ENCODE results near the gene PELO.
"Not testable (repeated sequence)": the region's sequence is repeated elsewhere in the genome, so short reads cannot be mapped to it uniquely, and the experiment has no call there.

PELO gene, protein sequence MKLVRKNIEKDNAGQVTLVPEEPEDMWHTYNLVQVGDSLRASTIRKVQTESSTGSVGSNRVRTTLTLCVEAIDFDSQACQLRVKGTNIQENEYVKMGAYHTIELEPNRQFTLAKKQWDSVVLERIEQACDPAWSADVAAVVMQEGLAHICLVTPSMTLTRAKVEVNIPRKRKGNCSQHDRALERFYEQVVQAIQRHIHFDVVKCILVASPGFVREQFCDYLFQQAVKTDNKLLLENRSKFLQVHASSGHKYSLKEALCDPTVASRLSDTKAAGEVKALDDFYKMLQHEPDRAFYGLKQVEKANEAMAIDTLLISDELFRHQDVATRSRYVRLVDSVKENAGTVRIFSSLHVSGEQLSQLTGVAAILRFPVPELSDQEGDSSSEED

DNA sequence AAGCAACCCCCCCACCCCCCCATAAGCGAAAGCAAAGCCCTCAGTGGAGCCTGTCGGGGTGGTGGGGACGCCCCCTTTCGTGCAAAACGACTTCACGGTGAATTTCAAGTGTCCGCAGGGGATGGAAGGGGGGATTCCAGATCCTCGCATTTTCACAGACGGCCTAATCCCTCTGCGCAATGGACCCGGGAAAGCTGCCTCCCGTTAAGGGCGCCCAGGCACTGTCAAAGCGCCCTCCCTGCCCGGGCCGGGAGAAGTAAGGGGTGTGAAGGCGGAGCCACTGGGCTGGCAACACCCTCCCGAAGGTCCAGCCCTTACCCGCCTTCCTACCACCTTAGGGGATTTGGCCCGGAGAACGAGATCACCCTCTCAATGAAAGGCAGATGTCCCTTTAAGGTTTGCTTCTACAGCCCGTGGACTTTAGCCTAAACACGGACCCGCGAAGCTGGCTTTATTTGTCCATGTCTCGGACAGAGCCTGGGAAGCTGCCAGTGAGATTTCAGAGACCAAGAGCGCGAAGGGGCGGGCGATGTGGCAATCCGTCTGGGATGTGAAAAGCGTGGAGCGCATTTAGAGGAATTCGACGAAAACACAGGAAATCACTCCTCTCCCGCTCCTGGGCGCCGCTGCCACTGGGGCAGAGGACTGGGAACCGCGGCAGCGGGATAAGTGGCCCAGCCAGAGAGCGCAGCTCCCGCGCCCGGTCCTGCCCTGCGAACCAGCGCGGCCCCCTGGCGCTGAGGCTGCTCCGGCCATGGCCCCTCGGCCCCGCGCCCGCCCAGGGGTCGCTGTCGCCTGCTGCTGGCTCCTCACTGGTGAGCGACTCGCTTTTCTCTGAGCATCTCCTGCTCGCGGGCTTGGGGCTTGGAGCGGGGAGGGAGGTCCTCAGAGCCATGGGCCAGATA lies at the start of gene PELO, which contains the start of gene ITGA1:
TSS of gene PELO (plus strand) at position 317 of the 905 bp plus-strand sequence. CDS start 12,479 bp downstream, outside the sequence.
TSS of gene ITGA1 (plus strand) at position 317 of the 905 bp plus-strand sequence. CDS start at position 755, 438 bp downstream.
- peak; percentile 93 for DNase-seq

DNA sequence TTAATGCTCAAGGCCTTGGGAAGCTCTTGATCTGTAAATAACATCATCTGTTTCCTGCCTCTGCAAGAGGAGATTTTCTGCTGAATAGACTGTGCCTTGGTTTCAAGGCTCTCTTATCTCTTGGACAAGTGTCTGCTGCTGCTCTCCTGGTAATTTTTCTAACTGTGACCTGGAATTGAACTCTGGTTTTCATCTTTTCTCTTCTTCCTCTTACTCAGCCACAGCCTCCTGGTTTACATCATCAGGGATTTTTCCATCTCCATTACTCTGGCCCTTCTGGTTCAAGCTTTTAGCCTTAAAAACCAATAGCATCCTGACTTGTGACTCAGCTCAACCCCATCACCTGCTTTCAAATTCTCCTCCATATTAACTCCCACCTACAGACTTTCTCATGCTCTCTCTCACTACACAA lies 49.6 kb upstream of the PELO start:
- no peak for DNase-seq

DNA sequence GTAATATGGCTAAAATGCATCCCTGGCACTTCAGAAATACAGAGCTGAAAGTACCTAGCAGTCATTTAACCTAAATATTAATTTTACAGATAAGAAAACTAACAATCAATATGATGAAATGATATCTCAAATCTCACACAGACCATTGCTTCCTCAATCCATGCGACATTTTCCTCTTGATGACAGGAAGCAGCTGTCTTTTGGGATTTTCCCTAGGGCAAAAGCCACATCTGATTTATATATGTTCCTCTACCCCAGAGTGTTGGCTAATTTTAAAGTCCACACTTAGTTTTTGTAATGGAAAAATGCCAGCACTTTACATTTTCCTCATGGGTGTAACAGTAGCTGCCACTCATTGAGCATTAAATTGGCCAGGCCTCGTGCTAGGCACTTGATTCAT lies 47.7 kb upstream of the PELO start:
- DNase-seq, result no peak

DNA sequence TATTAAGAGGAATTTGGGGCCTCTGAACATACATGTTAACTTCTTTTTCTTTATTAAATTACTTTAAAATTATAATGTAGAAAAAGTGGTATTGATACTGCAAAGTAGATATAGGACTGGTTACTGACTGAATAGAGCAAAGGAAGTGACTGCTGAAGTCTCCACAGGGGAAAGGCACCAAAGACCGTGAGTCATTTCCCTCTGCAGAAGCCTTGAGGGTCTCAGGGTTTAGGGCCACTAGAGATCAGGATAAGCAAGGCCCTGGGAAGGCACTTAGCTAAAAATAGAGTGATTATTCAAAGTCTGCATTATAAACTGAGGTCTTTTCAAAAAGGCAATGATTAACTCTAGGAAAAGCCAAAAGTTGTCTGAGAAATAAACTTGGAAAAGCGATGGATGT lies 44.7 kb upstream of the PELO start:
- DNase-seq, result no peak

DNA sequence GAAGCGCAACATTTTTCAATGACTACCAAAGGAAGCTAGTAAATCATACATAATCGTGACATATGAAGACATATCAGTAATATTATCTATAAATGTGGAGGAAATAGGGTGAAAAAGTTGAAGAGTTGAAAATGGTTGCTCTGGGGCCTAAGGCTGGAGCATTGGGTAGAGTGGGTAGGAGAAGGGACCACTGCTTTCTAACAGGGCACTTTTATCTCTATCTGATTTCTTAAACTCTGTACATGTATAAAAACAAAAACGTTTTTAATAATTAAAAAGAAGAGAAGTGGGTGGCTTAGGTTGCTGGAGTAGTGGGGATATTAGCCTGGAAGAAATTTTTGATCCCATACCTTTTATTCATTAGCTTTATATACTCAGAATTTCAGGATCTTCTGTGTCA lies 44.2 kb upstream of the PELO start:
- no peak for DNase-seq

DNA sequence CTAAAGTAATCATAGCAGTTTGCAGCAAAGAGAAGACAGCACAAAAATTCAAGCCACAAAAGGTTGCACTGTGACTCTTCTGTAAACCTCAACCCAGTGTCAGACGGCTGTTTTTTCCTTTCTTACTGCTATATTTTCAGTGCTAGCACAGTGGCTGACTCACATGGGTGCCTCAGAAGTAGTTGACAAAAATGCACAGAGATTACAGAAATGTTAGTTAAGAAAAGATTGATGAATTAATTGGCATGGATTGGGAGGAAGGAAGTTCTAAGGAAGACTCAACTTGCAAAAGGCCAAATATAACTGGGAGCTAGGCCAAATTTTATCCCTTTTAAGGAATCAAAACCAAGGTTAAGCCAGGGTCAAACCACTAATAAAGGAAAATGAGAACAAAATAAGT lies 43.7 kb upstream of the PELO start:
- DNase-seq, result no peak

DNA sequence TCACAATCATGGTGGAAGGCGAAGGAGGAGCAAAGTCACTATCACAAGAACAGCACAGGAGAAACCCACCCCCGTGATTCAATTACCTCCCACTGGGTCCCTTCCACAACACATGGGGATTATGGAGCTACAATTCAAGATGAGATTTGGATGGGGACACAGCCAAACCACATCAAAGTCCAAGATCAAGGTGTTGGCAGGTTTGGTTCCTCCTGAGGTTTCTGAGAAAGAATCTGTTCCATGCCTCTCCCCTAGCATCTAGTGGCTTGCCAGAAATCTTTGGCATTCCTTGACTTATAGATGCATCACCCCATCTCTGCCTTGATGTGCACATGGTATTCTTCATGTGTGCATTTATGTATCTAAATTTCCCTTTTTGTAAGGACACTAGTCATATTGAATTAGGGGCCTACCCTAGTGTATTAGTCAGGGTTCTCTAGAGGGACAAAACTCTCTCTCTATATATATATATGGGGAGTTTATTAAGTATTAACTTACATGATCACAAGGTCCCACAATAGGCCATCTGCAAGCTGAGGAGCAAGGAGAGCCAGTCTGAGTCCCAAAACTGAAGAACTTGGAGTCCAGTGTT lies 42.8 kb upstream of the PELO start:
- DNase-seq, result not testable (repeated sequence)

DNA sequence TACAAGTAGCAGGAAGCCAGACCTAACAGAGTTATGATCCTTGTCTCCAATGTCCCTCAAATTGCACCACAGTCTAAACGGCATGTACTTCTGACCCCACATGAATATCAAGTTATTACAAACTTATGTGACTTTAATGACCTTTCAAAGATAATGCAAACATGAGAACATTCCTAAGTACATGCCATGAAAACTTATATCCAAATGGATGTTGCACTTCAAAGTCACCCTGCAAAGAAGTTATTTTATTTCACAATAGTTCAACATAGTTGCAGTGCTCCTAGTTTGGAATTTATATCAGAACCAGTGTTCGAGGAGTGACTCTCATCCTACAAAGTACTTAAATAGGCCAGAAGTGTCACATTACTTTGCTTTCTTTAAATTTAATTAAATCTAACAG lies 41.2 kb upstream of the PELO start:
- no peak for DNase-seq

DNA sequence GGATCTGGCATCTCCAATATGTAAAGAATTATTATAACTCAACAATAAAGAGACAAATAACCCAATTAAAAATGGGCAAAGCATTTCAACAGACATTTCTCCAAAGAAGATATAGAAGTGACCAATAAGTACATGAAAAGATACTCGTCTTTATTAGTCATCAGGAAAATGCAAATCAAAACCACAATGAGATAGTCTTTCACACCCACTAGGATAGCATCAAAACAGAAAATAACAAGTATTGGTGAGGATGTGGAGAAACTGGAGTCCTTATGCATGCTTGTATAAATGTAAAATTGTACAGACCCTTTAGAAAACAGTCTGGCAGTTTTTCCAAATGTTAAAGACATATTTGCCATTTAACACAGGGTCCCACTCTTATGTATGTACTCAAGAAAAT lies 39.1 kb upstream of the PELO start:
- no peak for DNase-seq

DNA sequence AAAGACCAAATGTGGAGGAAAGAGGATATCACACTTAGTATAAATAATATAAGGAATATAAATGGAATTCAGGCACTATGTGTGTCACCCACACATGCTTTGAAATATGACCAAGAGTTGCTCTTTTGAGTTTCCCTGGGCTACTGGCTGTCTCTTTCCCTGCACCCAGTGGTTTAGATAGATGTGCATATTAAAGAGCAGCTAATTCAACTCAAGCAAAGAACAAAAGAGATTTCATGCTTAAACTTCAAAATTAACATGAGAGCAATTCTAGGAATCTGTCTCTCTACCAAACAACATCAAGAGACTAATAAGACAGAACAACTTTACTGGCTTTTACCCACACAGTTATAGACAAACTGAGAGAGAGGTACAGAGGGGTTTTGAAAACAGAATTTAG lies 38.0 kb upstream of the PELO start:
- DNase-seq, result no peak

DNA sequence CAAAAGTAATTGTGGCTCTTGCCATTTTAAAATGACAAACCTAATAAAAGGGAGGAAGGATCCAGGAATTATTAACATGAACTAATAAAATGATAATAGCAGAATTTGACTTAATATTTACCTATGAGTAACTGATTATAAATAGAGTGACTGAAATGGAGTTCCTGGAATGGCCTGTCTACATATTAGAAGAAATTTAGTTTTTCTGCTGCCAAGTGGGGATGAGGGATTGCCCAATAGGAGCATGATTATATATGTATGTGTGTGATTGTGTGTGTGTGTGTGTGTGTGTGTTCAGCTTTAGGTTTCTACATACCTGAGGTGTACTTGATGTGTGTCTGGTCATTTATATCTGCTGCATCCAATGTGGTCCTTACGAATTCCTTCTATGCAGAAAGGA lies 36.6 kb upstream of the PELO start:
- DNase-seq, result no peak

DNA sequence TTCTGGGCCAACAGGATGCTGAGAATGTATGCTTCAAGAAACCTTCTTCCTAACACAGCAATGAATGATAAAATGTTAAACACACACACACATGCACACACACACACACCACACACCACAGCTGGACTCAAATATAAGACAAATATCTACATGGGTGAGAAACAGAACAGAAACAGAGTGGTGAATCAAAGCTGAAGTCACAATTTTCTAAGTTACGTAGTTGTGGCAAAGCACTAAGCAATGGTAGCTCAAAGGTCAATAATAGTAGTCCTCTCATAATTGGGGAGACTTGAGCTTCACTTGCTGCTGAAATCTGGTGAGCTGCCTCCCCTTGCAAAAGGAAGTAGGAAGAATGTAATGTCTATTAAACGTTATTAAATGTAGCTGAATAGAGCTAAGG lies 33.7 kb upstream of the PELO start:
- no peak for DNase-seq

DNA sequence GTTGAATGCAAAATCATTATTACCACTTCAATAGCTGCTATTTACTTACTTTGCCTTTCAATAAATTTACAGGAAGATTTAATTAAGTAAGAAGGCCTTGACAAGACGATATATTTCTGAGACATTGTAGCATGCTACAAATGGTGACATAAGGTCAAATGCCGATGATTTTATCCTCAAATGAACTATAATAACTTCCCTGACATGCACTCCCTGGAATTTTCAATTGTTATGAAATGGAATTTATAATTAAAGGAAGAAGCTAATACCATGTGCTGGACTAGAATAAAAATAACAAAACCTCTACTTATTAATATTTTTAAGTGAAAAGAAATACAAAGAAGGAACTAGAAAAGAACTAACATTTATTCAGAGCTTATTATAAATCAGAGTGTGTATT lies 30.2 kb upstream of the PELO start:
- DNase-seq, result no peak

DNA sequence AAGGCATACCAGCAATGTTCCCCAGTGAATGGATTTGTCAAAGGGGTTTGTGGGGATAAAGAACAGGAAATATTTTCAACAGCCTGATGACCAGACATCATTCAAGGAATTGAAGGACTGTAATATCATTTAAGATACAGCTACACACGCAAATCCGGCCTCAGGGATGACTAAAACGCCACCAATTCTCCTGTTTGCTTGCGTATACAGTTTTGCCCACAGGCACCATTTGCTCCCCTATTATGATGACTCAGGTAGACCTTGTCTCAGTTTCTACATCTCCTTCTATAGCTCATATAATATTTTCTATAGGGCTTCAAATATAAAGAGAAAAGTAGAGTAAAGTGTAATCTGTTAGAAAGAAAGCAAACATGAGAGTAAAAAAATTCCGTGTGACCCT lies 29.7 kb upstream of the PELO start:
- no peak for DNase-seq

DNA sequence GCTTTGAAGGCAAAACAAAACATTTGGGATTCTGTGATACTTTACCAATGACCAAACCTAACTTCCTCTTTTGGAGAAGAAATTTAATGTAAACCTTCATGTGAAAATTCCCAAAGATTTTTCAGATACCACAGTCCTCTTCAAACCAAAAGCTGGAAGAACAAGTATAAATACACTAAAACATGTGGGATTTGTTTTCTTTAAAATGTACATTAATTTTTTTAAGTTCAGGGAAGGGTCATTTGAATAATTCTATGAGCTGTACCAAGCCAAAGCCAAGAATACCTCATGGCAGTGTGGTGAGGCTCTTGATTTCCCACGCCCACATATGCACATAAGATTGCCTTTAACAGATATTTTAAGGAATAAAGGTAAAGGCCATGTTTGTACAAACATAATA lies 28.4 kb upstream of the PELO start:
- no peak for DNase-seq

DNA sequence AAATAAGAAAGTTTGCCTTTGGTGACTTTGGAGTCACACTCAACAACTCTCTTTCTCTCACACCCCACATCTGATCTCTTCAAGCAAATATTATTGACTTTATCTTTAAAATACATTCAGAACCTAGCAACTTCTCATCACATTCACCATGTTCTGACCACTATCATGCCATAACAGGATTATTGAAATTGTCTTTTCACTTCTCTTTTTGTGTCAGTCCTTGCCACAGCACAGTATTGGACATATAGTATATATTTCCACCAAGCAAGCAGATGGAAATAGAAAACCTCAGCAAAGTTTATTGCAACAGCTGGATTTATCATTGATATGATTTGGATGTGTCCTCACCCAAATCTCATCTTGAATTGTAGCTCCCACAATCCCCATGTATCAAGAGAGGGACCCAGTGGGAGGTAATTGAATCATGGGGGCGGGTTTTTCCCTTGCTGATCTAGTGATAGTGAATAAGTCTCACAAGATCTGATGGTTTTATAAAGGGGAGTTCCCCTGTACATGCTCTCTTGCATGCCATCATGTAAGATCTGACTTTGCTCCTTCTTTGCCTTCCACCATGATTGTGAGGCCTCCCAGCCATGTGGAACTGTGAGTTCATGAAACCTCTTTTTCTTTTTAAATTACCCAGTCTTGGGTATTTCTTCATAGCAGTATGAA lies 26.9 kb upstream of the PELO start:
- DNase-seq, result no peak

DNA sequence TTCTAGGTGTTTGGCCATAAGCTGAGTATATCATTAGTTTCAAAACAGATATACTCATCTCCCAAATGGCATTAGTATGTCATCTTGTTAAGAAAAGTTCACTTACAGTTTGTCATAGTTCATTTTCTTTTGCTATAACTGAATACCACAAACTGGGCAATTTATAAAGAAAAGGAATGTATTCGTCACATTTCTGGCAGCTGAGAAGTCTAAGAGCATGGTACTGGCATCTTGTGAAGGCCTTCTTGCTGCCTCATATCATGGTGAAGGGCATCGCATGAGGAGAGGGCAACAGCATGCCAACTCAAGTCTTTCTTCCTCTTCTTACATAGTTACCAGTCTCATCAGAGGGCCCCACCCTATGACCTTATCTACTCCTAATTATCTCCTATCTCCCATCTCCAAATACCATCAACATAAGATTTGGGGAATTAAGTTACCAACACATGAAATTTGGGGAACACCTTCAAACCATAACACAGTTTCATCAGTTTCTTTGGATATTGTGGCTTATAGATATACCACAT lies 20.4 kb upstream of the PELO start:
- DNase-seq, result no peak

DNA sequence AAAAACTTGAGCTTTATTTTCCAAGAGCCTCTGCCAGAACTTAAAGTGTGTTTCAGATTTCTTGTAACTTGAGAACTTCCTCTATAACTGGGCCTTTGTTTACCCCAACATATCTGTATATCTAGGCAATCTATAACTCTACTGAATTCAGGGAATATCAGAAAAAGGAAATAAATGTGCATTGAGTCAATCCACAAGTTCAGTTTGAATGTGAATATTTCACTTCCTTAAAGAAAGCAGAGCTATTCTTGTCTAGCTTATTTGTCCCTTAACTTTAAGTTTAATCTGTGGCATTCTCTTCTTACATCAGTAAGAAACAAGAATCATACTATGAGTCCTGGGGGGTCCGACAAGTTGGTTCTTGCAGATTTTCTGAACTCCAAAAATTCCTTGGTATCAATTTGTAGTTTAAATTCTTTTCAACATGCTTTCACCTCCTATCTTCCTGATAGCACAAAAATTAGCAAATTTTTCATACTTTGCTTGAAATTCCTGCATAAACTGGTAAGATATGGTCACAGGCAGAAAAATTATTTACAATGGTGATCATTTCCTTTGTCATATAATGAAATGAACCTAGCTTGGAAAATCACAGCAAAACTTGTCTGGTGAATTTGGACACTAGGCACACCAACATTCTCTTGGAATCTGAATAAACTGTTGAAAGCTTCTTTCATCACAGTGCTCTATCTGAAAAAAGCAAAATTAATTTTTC lies 19.8 kb upstream of the PELO start:
- DNase-seq, result no peak

DNA sequence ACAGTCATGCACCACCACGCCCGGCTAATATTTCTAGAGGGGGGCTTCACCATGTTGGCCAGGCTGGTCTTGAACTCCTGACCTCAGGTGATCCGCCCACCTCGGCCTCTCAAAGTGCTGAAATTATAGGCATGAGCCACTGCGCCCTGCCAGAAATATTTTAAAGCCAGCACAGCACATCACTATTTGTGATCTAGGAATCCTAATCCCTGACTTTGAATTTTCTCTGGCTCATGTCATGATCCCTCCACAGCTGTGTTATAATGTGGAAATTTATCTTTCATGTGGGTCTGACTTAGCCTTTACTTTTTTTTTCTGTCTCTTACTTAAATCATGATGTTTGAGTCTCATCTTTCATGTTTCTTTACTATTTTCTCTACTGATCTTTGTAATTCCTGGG lies 18.7 kb upstream of the PELO start:
- DNase-seq, result no peak

DNA sequence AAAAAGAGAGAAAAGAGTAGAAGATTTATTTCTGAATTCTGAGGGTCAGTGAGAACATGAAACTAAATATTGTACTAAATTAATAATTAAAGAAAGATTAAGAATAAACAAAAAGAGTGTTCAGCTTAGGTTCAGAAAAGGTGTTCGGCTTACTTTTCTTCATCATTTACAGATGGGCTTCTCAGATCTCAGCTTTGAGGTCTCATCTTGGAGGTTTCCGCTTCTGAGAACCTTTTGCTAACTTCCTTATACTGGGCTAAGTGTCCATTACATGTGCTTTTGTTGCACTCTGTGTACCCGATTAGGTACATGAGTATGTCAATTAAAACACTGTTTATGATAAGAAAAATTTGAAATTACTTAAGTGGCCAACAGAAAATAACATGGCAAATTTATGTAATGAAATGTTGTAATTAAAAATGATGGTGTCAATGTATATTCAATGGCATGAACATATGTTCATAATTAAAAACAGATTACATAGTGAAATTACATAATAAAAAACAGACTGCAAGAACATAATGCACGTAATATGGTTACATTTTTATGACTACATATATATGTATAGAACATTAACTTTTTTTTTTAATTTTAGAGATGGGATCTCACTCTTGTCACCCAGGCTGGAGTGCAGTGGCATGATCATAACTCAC lies 17.3 kb upstream of the PELO start:
- no peak for DNase-seq

DNA sequence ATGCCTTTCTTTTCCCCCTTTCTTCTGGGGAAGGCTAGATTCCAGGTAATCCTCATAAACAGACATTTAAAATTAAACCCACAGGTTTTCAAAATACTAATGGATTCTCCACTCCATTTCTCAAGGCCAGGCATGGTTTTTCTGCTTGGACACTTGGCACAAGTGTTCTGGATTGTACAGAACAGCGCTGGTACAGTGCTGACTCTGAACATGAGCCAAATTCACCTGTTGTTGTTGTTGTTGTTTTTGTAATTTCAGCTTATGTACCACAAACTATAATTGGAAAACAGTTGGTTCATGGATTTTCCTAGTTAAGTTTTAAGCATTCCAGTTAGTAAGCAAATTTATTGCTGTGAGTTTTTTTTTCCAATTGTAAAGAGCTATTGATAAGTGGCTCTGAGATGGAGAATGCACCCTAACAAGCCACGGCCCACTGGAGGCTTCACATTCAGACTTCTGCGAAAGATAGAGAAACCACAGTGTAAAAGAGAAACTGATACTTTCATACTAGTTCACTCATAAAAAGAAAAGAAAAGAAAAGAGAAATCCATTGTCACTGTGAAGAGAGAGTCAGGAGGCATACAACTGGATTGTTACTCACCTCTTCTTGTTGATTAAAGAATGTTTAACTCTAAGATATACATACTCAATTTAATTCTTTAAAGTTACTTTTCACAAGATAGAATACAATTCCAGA lies 16.2 kb upstream of the PELO start:
- no peak for DNase-seq
